SJCRH30 (cell line): ENCODE results near the gene OSER1. TPM values are rescaled to one million over a fixed set of nuclear protein-coding genes. Genes with fewer than 3 reads are reported as not detected.

Experiments
- DNase-seq, 2 experiments: peaks; one replicate each; pipeline ENCODE4 v3.0.0-alpha.2; 2015 to 2020
- H3K27ac ChIP-seq: fragments of 250-450 bp; sonication (Bioruptor Pico); 2 replicates; pipeline ENCODE4 v1.5.1; 2020; ENCODE audit warnings: mild to moderate bottlenecking, moderate library complexity
- H3K27me3 ChIP-seq: fragments of 250-450 bp; sonication (Bioruptor Pico); 2 replicates; pipeline ENCODE4 v1.5.1; 2020; ENCODE audit warnings: mild to moderate bottlenecking, moderate library complexity
- H3K36me3 ChIP-seq: fragments of 250-450 bp; sonication (Bioruptor Pico); 2 replicates; pipeline ENCODE4 v1.5.1; 2020; ENCODE audit warnings: mild to moderate bottlenecking, moderate library complexity
- H3K4me1 ChIP-seq: fragments of 250-450 bp; sonication (Bioruptor Pico); 2 replicates; pipeline ENCODE4 v1.5.1; 2020; ENCODE audit warnings: mild to moderate bottlenecking, moderate library complexity
- H3K4me3 ChIP-seq: fragments of 250-450 bp; sonication (Bioruptor Pico); 2 replicates; pipeline ENCODE4 v1.5.1; 2020; ENCODE audit warnings: mild to moderate bottlenecking, moderate library complexity
- H3K9me3 ChIP-seq: fragments of 250-450 bp; sonication (Bioruptor Pico); replicated peaks from 2 replicates; pipeline ENCODE4 v1.5.1; 2020; ENCODE audit warnings: mild to moderate bottlenecking, moderate library complexity
- total RNA-seq: library from RNA; depleted of rRNA; stranded (reverse); fragments of >200 nt; shearing (Covaris generic); gene quantifications from 2 replicates; pipeline ENCODE4 v1.2.3, GENCODE V29; 2014

The OSER1 gene
- total RNA-seq, 1 experiment from 2014 or later = 54.9 TPM

DNA sequence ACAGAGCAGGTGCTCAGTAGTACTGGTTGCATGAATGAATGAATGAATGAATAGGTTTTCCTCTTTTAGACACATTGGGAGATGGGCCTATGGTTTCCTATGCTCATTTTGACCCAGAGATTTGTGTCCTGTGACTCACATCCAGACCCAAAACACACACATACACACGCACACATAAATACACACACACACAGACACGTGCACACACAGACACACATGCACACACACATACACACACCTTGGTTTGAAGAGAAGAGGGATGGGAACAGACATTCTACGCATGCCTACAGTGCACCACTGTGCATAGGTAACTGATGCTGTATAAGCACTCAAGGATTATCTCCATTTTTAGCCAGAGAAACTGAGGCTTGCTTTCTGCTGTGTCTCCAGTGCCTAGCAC lies 27.7 kb downstream of the OSER1 start:
- no peak overlapping the region for H3K4me3 ChIP-seq
- no peaks in the 10 kb centered on the region for H3K36me3 ChIP-seq
- H3K27ac ChIP-seq = no peak overlapping the region
- DNase-seq = no peak
- H3K27me3 ChIP-seq = no peaks in the 10 kb centered on the region
- H3K4me1 ChIP-seq = peaks cover 42% of the 10 kb centered on the region
- H3K9me3 ChIP-seq = no peaks in the 10 kb centered on the region

DNA sequence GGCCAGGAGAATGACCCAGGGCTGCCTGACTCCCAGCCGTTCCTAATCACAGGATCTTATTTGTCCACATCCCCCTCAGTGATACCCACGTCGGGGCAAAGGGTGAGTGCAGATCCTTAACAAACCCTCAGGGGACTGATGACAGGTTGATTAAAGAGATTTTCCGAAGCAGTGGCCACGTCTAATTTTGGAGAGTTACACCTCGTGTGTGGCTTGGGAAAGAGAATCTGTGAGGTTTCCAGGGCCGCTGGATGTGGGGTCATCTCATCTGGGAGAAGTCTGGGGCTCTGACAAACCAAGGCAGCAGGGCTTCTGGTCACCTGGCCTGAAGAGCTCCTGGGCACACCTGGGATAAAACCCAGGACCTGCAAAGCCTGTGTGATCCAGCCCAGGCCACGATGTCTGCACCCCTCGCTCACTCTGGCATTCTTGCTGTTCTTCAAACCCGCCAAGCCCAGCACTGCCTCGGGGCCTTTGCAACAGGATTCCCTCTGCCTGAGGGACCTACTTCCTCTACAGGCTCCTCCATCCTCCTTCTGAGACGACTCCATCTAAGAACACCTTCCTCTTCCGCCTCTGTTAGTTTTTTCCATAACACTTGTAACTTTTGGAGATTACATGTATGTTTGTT lies 28.3 kb downstream of the OSER1 start:
- Histone ChIP-seq H3K4me1 (peaks cover 44% of the 10 kb centered on the region), H3K4me3 (no peak overlapping the region), H3K9me3 (no peaks in the 10 kb centered on the region), H3K36me3 (no peaks in the 10 kb centered on the region), H3K27ac (peak overlapping the region; percentile 76; the same call in 1 of the 2 replicates), H3K27me3 (no peaks in the 10 kb centered on the region)
- no peak for DNase-seq

DNA sequence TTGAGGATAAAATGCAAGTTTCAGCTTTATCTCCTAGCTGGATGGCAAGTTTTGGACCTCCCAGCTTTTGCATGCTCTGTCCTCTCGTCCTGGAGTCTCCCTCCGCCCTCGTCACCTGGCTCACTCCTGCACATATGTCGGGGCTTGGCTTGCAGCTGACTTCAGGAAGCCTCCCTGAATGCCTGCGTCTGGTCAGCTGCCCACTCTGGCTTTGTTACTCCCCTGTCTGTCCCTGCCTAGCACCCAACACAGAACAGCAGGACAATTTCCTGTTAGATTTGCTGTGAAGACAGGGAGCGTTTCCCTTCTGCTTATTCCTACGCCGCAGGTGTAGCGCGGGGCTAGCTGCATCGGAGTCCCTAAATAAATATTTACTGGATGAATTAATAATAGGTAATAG lies 29.0 kb downstream of the OSER1 start:
- no peaks in the 10 kb centered on the region for H3K36me3 ChIP-seq
- H3K27ac ChIP-seq = peak overlapping the region; percentile 76
- no peaks in the 10 kb centered on the region for H3K27me3 ChIP-seq
- H3K4me3 ChIP-seq = peak overlapping the region; percentile 27
- peaks cover 48% of the 10 kb centered on the region for H3K4me1 ChIP-seq
- H3K9me3 ChIP-seq = no peaks in the 10 kb centered on the region
- DNase-seq = peak; percentile 74 to 78

GRCh38 chr20:44180814-44181213 lies 29.8 kb downstream of the OSER1 start:
- DNase-seq = peak; percentile 96 to 97
- no peaks in the 10 kb centered on the region for H3K9me3 ChIP-seq
- peak overlapping the region; percentile 27 for H3K4me3 ChIP-seq
- peak overlapping the region; percentile 76 for H3K27ac ChIP-seq
- H3K36me3 ChIP-seq = no peaks in the 10 kb centered on the region
- H3K4me1 ChIP-seq = peaks cover 55% of the 10 kb centered on the region
- no peaks in the 10 kb centered on the region for H3K27me3 ChIP-seq

DNA sequence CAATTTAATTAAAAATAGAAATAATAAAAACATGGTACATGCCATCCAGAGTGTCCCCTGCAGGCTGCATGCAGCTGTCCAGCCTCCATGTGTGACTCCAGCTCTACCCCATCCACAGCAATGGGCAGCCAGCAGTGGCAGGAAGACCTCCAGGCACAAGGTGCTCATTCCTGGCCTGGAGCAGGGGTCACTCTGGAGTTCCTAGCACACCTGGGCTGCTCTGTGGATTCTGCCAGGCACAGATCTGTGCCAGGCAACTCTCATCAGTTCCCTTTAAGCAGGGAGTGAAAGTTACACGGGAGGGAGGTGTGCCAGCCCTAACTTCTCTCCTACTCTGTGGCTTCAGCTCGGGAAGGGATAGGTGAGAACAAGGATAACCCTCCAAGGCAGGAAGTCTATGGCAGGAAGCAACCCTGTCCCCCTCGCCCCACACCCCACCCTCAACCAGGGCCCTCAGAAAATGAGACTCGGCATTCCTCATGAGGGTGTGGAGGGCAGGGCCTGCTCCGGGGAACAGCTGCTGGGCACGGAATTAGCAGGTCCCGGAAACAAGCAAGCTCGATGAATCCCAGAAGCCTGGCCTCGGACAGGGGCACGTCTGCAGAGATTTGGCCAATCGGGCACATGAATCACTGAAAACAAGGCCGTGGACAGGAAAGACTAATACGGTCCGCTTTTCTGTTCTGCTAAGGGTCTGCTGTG lies 33.6 kb downstream of the OSER1 start:
- peak overlapping the region; percentile 37 for H3K4me3 ChIP-seq
- peaks cover 59% of the 10 kb centered on the region for H3K4me1 ChIP-seq
- DNase-seq = peak; percentile 97 to 98

DNA sequence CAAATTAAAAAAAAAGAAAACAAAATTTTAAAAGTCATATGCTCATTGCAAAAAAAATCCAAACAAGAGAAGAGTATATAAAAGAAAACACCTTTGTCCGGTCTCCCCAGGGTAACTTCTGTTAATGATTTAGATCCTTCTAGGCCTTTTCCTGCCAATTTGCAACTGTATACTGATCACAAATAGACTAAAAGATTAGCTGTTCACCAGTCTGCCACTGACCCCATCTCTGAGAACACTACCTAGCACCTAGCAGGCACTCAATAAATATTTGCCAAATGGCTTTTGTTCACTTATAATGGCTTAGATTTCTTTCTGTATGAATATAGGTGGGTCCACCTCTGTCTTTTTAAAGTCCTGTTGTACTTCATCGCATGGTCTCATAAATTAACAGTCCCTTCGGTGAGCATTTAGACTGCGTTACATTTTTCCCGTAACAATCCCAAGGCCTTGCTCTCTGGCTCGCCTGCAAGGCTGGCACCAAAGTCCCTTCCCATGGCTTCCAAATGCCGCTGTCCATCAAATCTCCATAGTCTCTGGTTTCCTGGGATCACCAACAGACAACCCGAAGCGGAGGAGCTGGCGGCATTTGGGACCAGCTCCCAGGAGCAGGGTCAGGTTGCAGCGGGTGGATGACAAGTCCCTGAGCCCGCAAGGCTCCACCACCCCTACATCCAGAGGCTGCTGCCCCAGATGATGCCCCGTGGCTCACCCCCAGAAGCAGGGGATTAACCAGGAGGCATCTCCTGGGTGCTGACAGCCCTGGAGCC lies 35.4 kb downstream of the OSER1 start:
- no peaks in the 10 kb centered on the region for H3K36me3 ChIP-seq
- peaks cover 56% of the 10 kb centered on the region for H3K4me1 ChIP-seq
- H3K4me3 ChIP-seq = peak overlapping the region; percentile 6; the same call in 1 of the 2 replicates
- no peaks in the 10 kb centered on the region for H3K9me3 ChIP-seq
- no peaks in the 10 kb centered on the region for H3K27me3 ChIP-seq
- DNase-seq = peak; percentile 99 to 100
- H3K27ac ChIP-seq = peak overlapping the region; percentile 96

More for the DNA sequence above, 33.6 kb downstream of the OSER1 start:
- no peaks in the 10 kb centered on the region for H3K27me3 ChIP-seq
- peak overlapping the region; percentile 96 for H3K27ac ChIP-seq
- no peaks in the 10 kb centered on the region for H3K9me3 ChIP-seq
- no peaks in the 10 kb centered on the region for H3K36me3 ChIP-seq

DNA sequence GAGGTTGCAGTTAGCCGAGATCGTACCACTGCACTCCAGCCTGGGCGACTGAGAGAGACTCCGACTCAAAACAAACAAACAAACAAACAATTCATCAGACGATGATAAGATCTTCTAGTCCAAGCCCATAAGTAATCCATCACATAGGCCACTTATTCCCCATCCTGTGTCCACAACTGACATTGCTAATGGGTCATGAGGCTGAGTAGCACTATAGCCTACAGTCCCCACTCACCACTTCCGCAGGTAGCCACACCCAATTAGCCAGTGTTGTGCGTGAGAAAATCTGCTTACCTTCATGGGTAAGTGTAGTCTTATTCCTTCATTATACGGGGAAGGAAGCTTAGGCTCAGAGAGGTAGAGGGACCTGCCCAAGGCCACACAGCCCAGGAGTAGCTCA lies 36.7 kb downstream of the OSER1 start:
- H3K36me3 ChIP-seq = no peaks in the 10 kb centered on the region
- peaks cover 51% of the 10 kb centered on the region for H3K4me1 ChIP-seq
- no peaks in the 10 kb centered on the region for H3K9me3 ChIP-seq
- DNase-seq = no peak
- no peak overlapping the region for H3K4me3 ChIP-seq
- H3K27ac ChIP-seq = no peak overlapping the region
- no peaks in the 10 kb centered on the region for H3K27me3 ChIP-seq

DNA sequence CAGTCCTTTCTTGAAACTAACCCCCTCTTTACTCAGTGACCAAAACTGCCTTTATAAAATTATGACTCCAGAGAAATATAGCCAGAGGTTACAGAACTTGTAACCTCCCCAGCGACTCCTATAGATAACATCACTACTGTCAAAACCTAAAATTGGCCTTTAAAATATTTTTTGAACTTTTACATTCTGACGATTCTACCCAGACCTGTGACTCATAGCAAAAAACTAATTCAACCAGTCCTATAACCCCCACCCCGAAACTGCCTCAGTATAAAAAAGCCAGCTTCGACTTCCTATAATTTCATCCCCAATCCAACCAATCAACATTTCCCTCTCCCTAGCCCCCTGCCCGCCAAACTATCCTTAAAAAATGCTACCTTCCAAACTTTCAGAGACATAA lies 37.5 kb downstream of the OSER1 start:
- no peak overlapping the region for H3K27ac ChIP-seq
- DNase-seq = no peak
- H3K4me1 ChIP-seq = peaks cover 45% of the 10 kb centered on the region

GRCh38 chr20:44172572-44172950 lies 38.0 kb downstream of the OSER1 start:
- DNase-seq = no peak
- Histone ChIP-seq H3K4me1 (peaks cover 39% of the 10 kb centered on the region), H3K4me3 (no peak overlapping the region), H3K27ac (no peak overlapping the region), H3K36me3 (no peaks in the 10 kb centered on the region), H3K9me3 (no peaks in the 10 kb centered on the region), H3K27me3 (no peaks in the 10 kb centered on the region)

More for the DNA sequence above, 37.5 kb downstream of the OSER1 start:
- no peak overlapping the region for H3K4me3 ChIP-seq
- H3K36me3 ChIP-seq = no peaks in the 10 kb centered on the region
- no peaks in the 10 kb centered on the region for H3K27me3 ChIP-seq
- H3K9me3 ChIP-seq = no peaks in the 10 kb centered on the region

DNA sequence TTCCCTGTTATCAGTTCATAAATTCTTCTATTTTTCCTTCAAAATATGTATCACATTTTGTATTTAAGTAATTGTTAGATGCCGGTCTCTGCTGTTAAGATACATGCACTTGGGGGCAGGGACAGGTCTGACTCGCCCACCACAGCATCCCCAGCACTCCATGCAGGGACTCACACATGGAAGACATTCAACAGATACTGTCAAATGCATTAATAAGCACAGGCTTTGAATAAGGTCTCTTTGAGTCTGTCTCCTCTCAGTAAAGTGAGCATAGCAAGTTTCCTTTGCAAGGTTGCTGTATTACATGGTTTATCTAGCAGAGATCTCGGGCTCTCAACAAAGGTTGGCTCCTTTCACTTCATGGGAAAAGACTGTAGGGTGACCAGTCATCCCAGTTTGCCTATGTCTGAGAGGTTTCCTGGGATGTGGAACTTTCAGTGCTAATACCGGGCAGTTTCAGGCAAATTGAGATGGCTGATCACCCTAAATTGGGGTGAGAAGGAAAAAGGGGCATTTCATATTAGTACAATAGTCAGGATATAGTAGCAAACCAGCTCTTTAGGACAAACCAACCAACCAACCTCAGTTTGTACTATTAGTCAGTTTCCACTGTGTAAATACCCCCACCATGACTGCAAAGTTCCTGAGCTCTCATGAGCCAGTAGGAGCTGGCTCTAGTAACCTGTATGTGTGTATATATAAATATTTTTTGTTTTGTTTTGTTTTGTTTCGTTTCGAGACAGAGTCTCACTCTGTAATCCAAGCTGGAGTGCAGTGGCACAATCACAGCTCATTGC lies 38.6 kb downstream of the OSER1 start:
- no peaks in the 10 kb centered on the region for H3K36me3 ChIP-seq
- no peaks in the 10 kb centered on the region for H3K27me3 ChIP-seq
- peaks cover 41% of the 10 kb centered on the region for H3K4me1 ChIP-seq
- H3K27ac ChIP-seq = no peak overlapping the region
- DNase-seq = no peak
- no peaks in the 10 kb centered on the region for H3K9me3 ChIP-seq
- H3K4me3 ChIP-seq = no peak overlapping the region

DNA sequence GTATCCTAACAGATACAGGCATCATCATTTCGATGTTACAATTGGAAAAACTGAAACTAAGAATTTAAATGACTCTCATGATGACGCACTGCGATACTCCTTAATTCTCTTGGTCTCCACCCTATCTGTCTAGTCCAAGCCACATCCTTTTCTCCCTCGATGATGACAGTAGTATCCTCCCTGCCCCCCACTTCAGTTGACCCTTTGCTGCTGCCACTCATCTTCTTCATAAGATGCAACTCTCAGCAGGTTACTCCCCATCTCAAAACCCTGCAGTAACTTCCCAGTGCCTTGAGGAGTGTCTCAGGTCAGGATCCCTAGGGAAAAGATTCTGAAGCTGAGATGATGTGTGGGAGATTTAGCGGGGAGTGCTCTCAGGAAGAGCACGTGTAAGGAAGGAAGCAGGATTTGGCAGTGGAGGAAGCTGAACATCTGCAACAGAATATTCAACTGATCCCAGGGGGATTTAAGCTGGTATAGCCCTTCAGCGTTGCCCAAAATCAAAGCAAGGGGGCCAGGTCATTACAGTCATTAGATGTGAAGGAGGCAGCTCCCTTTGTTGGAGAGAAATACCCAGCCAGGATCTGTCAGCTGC lies 39.7 kb downstream of the OSER1 start:
- Histone ChIP-seq H3K27me3 (no peaks in the 10 kb centered on the region), H3K27ac (no peak overlapping the region), H3K4me1 (peaks cover 42% of the 10 kb centered on the region), H3K9me3 (no peaks in the 10 kb centered on the region), H3K36me3 (no peaks in the 10 kb centered on the region), H3K4me3 (no peak overlapping the region)
- DNase-seq = peak in 1 of 2 experiments; percentile 38

DNA sequence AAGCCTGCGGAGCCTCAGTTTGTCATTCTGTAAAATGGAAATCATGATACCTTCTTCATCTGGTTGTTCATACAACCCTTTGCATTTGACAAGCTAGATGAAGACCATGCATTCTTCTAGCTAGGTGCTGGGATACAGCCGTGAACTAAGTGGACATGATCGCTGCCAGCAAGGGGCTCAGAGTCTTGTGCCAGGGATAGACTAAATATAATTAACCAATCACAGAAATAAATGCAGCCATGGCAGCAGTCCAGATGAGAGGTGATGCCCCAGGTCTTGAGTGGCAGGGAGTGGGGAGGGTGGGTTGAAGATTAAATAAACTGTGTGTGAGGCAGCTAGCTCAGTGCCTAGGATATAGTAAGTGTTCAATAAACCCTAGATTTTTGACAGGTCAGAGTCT lies 42.8 kb downstream of the OSER1 start:
- no peaks in the 10 kb centered on the region for H3K36me3 ChIP-seq
- no peak overlapping the region for H3K4me3 ChIP-seq
- H3K9me3 ChIP-seq = no peaks in the 10 kb centered on the region
- H3K4me1 ChIP-seq = peaks cover 33% of the 10 kb centered on the region
- no peak overlapping the region for H3K27ac ChIP-seq
- DNase-seq = no peak
- no peaks in the 10 kb centered on the region for H3K27me3 ChIP-seq

DNA sequence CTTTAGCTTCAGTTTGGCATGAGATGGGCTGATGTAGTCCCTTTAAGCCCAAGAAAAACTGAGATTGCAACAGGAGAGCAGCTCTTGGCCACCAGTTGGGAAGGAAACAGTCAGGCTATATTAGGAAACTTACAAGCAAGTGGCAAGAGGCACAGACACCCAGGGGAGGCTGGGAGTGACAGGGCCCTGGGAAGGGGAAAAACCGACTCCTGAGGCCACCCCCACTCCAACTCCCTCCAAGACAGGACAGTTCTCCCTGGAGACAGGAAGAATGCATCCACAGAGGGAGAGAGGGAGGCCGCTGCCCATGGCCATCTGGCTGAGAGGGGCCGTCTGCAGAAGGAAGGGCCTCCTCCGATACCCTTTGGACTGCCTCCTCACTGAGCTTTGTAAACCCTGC lies 44.1 kb downstream of the OSER1 start:
- peak; percentile 50 to 54 for DNase-seq
- Histone ChIP-seq H3K36me3 (no peaks in the 10 kb centered on the region), H3K27ac (no peak overlapping the region), H3K4me3 (no peak overlapping the region), H3K4me1 (peaks cover 28% of the 10 kb centered on the region), H3K27me3 (no peaks in the 10 kb centered on the region), H3K9me3 (no peaks in the 10 kb centered on the region)

- Histone ChIP-seq H3K9me3 (no peaks in the 10 kb centered on the region), H3K4me3 (no peak overlapping the region), H3K27ac (no peak overlapping the region), H3K27me3 (no peaks in the 10 kb centered on the region), H3K4me1 (peaks cover 23% of the 10 kb centered on the region), H3K36me3 (no peaks in the 10 kb centered on the region)
- no peak for DNase-seq
Observed at GRCh38 chr20:44166008-44166407, 44.6 kb downstream of the OSER1 start.
